Measurements from ENCODE around the gene PIRT. TPM values are rescaled to one million over a fixed set of nuclear protein-coding genes. Genes with fewer than 3 reads are reported as not detected.

The PIRT gene
- total and polyA plus RNA-seq, 3 experiments from 2014 or later: not detected

- no peak overlapping the region for H3K27ac Mint-ChIP-seq
Measured at GRCh38 chr17:10777131-10777807, 60.6 kb downstream of the PIRT start.

GRCh38 chr17:10776381-10776780, 61.5 kb downstream of the PIRT start:
- Histone ChIP-seq H3K4me1 (ENCODE audit: insufficient read depth, low read length) (no peaks in the 10 kb centered on the region), H3K36me3 (ENCODE audit: insufficient read depth, low read length) (no peaks in the 10 kb centered on the region), H3K27ac (ENCODE audit: low read depth, low read length) (no peak overlapping the region), H3K4me3 (ENCODE audit: low read length) (no peak overlapping the region), H3K9me3 (ENCODE audit: low read length) (peaks cover 4% of the 10 kb centered on the region), H3K27me3 (ENCODE audit: insufficient read depth, low read length, poor library complexity, severe bottlenecking) (no peaks in the 10 kb centered on the region)
- H3K27me3 Mint-ChIP-seq: peaks cover 2 to 6% of the 10 kb centered on the region in 2 donors
- peaks cover 0 to 11% (median 0%) of the 10 kb centered on the region in 3 donors for H3K36me3 Mint-ChIP-seq
- POLR2A ChIA-PET: no interaction called here
- DNase-seq: no peak
- H3K4me3 Mint-ChIP-seq: no peak overlapping the region
- no peak overlapping the region for H3K27ac Mint-ChIP-seq
- H3K9me3 Mint-ChIP-seq: peaks cover 6 to 20% (median 11%) of the 10 kb centered on the region in 5 donors
- CTCF ChIA-PET: no interaction called here
- no peaks in the 10 kb centered on the region for H3K4me1 Mint-ChIP-seq

More at GRCh38 chr17:10777131-10777807, 60.6 kb downstream of the PIRT start:
- ChIA-PET POLR2A (no interaction called here), CTCF (no interaction called here)
- Histone ChIP-seq H3K4me1 (ENCODE audit: insufficient read depth, low read length) (no peaks in the 10 kb centered on the region), H3K27ac (ENCODE audit: low read depth, low read length) (no peak overlapping the region), H3K4me3 (ENCODE audit: low read length) (no peak overlapping the region), H3K27me3 (ENCODE audit: insufficient read depth, low read length, poor library complexity, severe bottlenecking) (no peaks in the 10 kb centered on the region), H3K36me3 (ENCODE audit: insufficient read depth, low read length) (no peaks in the 10 kb centered on the region), H3K9me3 (ENCODE audit: low read length) (peaks cover 3% of the 10 kb centered on the region)
- Mint-ChIP-seq H3K4me3 (no peak overlapping the region), H3K4me1 (no peaks in the 10 kb centered on the region), H3K36me3 (peaks cover 0 to 7% (median 0%) of the 10 kb centered on the region in 3 donors), H3K9me3 (peaks cover 2 to 13% (median 6%) of the 10 kb centered on the region in 5 donors), H3K27me3 (peaks cover 2 to 3% of the 10 kb centered on the region in 2 donors)
- DNase-seq: no peak

GRCh38 chr17:10775740-10776356, 62.0 kb downstream of the PIRT start:
- CTCF ChIA-PET: no interaction called here
- no peak overlapping the region for H3K4me3 ChIP-seq (ENCODE audit: low read length)

GRCh38 chr17:10775058-10775457, 62.8 kb downstream of the PIRT start:
- Mint-ChIP-seq H3K27ac (no peak overlapping the region), H3K4me1 (no peaks in the 10 kb centered on the region), H3K27me3 (peaks cover 2 to 4% of the 10 kb centered on the region in 2 donors), H3K4me3 (no peak overlapping the region), H3K36me3 (peaks cover 0 to 12% (median 0%) of the 10 kb centered on the region in 3 donors), H3K9me3 (peaks cover 6 to 21% (median 13%) of the 10 kb centered on the region in 5 donors)
- POLR2A ChIA-PET: no interaction called here
- H3K27ac ChIP-seq (ENCODE audit: low read depth, low read length): no peak overlapping the region
- peaks cover 4% of the 10 kb centered on the region for H3K9me3 ChIP-seq (ENCODE audit: low read length)
- no peaks in the 10 kb centered on the region for H3K36me3 ChIP-seq (ENCODE audit: insufficient read depth, low read length)
- no peaks in the 10 kb centered on the region for H3K4me1 ChIP-seq (ENCODE audit: insufficient read depth, low read length)
- CTCF ChIA-PET: no interaction called here
- H3K4me3 ChIP-seq (ENCODE audit: low read length): no peak overlapping the region
- DNase-seq: no peak
- H3K27me3 ChIP-seq (ENCODE audit: insufficient read depth, low read length, poor library complexity, severe bottlenecking): no peaks in the 10 kb centered on the region

More at GRCh38 chr17:10775740-10776356, 62.0 kb downstream of the PIRT start:
- Mint-ChIP-seq H3K36me3 (peaks cover 0 to 12% (median 0%) of the 10 kb centered on the region in 3 donors), H3K4me1 (no peaks in the 10 kb centered on the region), H3K9me3 (peaks cover 6 to 21% (median 13%) of the 10 kb centered on the region in 5 donors), H3K4me3 (peak overlapping the region in 1 of 7 donors; percentile 14), H3K27ac (no peak overlapping the region), H3K27me3 (peaks cover 2 to 7% of the 10 kb centered on the region in 2 donors)
- Histone ChIP-seq H3K27ac (ENCODE audit: low read depth, low read length) (no peak overlapping the region), H3K27me3 (ENCODE audit: insufficient read depth, low read length, poor library complexity, severe bottlenecking) (no peaks in the 10 kb centered on the region), H3K36me3 (ENCODE audit: insufficient read depth, low read length) (no peaks in the 10 kb centered on the region), H3K4me1 (ENCODE audit: insufficient read depth, low read length) (no peaks in the 10 kb centered on the region), H3K9me3 (ENCODE audit: low read length) (peaks cover 4% of the 10 kb centered on the region)
- POLR2A ChIA-PET: no interaction called here
- no peak for DNase-seq

- POLR2A ChIA-PET: no interaction called here
- no peak overlapping the region for H3K27ac Mint-ChIP-seq
- Histone ChIP-seq H3K36me3 (ENCODE audit: insufficient read depth, low read length) (no peaks in the 10 kb centered on the region), H3K27ac (ENCODE audit: low read depth, low read length) (no peak overlapping the region), H3K27me3 (ENCODE audit: insufficient read depth, low read length, poor library complexity, severe bottlenecking) (no peaks in the 10 kb centered on the region), H3K4me3 (ENCODE audit: low read length) (no peak overlapping the region), H3K9me3 (ENCODE audit: low read length) (peaks cover 4% of the 10 kb centered on the region), H3K4me1 (ENCODE audit: insufficient read depth, low read length) (no peaks in the 10 kb centered on the region)
- H3K9me3 Mint-ChIP-seq: peaks cover 6 to 21% (median 13%) of the 10 kb centered on the region in 5 donors
- peaks cover 0 to 12% (median 0%) of the 10 kb centered on the region in 3 donors for H3K36me3 Mint-ChIP-seq
- no peak overlapping the region for H3K4me3 Mint-ChIP-seq
- H3K27me3 Mint-ChIP-seq: peaks cover 2 to 4% of the 10 kb centered on the region in 2 donors
- no peak for DNase-seq
- no peaks in the 10 kb centered on the region for H3K4me1 Mint-ChIP-seq
- CTCF ChIA-PET: interaction anchor here (1.6 kb wide), 1 partner anchor 71 kb away, joined by 3 read pairs; no protein-coding TSS in a partner anchor
Measured at GRCh38 chr17:10773391-10773790, 64.5 kb downstream of the PIRT start.

Other genes starting within 250 kb of the PIRT start
- 1 to 10 TPM; 2.6 to 3.5 TPM for gene MYH3, start 180.8 kb downstream of the PIRT start, total RNA-seq
- not detected for gene MYH3, start 180.8 kb downstream of the PIRT start, polyA plus RNA-seq
- 10 to 100 TPM; 45.5 to 46.9 TPM for gene SCO1, start 140.6 kb downstream of the PIRT start, total RNA-seq
- 15.9 TPM for gene SCO1, start 140.6 kb downstream of the PIRT start, polyA plus RNA-seq
- 1 to 10 TPM; 9.8 to 10.0 TPM for gene ADPRM, start 140.5 kb downstream of the PIRT start, total RNA-seq
- gene ADPRM, start 140.5 kb downstream of the PIRT start, polyA plus RNA-seq: 27.3 TPM
- 1 to 10 TPM in 1 of 2 experiments, under 1 TPM in 1; 0.55 to 1.1 TPM for gene TMEM220, start 108.1 kb downstream of the PIRT start, total RNA-seq
- gene TMEM220, start 108.1 kb downstream of the PIRT start, polyA plus RNA-seq: 1.4 TPM
- gene TMEM238L, start 34.0 kb downstream of the PIRT start, total RNA-seq: not detected
- not detected for gene TMEM238L, start 34.0 kb downstream of the PIRT start, polyA plus RNA-seq

All from CD8-positive, alpha-beta memory T cell (primary cell).